Vagina (tissue), 2 donors: ENCODE measurements around the gene GSTP1.

ENCODE experiments used
- POLR2A ChIP-seq, 2 donors: fragments of 450-650 bp; IDR thresholded peaks; one replicate each; pipeline ENCODE4 v1.6.1; 2017; ENCODE audit warnings: antibody characterized with exemption in 2 of 2, mild to moderate bottlenecking in 2 of 2, moderate library complexity in 2 of 2
- POLR2AphosphoS5 ChIP-seq, 2 donors: sonication (generic); formaldehyde crosslinking; IDR thresholded peaks; one replicate each; pipeline ENCODE4 v1.9.0; 2017; ENCODE audit warnings: antibody characterized with exemption in 2 of 2, mild to moderate bottlenecking in 2 of 2, low read depth in 1 of 2; ENCODE audit not compliant: insufficient read depth in 1 of 2
- TF ChIP-seq, protein P1 (sequence below), 3 experiments: fragments of 450-650 bp in 2 of 3; fragments of 200-600 bp in 1 of 3; sonication (generic) in 1 of 3; IDR thresholded peaks; one replicate each; pipeline ENCODE4 v1.5.1; 2017 to 2019; ENCODE audit warnings: antibody characterized with exemption in 3 of 3, mild to moderate bottlenecking in 2 of 3, moderate library complexity in 2 of 3

DNA sequence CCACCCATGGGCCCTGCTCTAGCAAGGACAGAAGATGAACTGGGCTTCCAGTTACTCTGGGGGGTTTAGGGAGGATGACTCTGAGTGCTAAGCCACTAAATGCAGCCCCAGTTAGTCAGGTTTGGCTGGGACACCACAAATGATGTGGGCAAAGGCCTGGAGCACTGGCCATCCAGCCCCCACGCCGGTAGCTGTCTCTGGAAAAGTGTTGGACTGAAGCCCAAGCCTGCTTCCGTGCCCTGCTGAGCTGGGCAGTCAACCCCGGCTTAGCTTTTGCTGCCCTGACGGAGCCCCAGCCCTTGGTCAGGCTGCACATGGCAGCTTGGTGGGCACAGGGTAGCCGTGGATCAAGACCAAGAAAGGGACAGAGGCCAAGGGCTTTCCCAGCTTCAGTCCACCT, 5.7 kb upstream of the GSTP1 start:
- TF ChIP-seq, protein P1, sequence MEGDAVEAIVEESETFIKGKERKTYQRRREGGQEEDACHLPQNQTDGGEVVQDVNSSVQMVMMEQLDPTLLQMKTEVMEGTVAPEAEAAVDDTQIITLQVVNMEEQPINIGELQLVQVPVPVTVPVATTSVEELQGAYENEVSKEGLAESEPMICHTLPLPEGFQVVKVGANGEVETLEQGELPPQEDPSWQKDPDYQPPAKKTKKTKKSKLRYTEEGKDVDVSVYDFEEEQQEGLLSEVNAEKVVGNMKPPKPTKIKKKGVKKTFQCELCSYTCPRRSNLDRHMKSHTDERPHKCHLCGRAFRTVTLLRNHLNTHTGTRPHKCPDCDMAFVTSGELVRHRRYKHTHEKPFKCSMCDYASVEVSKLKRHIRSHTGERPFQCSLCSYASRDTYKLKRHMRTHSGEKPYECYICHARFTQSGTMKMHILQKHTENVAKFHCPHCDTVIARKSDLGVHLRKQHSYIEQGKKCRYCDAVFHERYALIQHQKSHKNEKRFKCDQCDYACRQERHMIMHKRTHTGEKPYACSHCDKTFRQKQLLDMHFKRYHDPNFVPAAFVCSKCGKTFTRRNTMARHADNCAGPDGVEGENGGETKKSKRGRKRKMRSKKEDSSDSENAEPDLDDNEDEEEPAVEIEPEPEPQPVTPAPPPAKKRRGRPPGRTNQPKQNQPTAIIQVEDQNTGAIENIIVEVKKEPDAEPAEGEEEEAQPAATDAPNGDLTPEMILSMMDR (IDR thresholded peaks at IDR 0.05), result no peak
- no peak for TF ChIP-seq POLR2AphosphoS5 (IDR thresholded peaks at IDR 0.05; ENCODE audit: insufficient read depth in 1 of 2, low read depth in 1 of 2)
- TF ChIP-seq POLR2A (IDR thresholded peaks at IDR 0.05), result no peak
